ENCODE measurements around the gene DNAAF5. TPM values are rescaled to one million over a fixed set of nuclear protein-coding genes. Genes with fewer than 3 reads are reported as not detected.
A peak's percentile ranks its signal among the peaks of the same experiment; 100 is the strongest.

The DNAAF5 gene
- total RNA-seq, 4 donors from 2014 or later, result 26.7 to 34.4 (median 29.0) TPM

- H3K4me3 ChIP-seq, result no peak overlapping the region
- DNase-seq (ENCODE audit: low spot score in 2 of 2), result no peak
- no peak overlapping the region for H3K27ac ChIP-seq
- peak in 1 of 2 donors; percentile 10 for TF ChIP-seq CTCF (IDR thresholded peaks at IDR 0.05)
- TF ChIP-seq POLR2AphosphoS5 (IDR thresholded peaks at IDR 0.05), result no peak
- H3K4me1 ChIP-seq, result peaks cover 72% of the 10 kb centered on the region
- 39% methylated on average over 11 of the region's 11 CpGs for WGBS
- H3K27me3 ChIP-seq, result no peaks in the 10 kb centered on the region
- H3K36me3 ChIP-seq, result peaks cover 5% of the 10 kb centered on the region
- H3K9me3 ChIP-seq, result no peaks in the 10 kb centered on the region
These were observed 95.2 kb downstream of the DNAAF5 start for GRCh38 chr7:821688-822087.

GRCh38 chr7:822692-823276, 96.3 kb downstream of the DNAAF5 start:
- Histone ChIP-seq H3K27ac (no peak overlapping the region), H3K27me3 (no peaks in the 10 kb centered on the region), H3K36me3 (peaks cover 5% of the 10 kb centered on the region), H3K4me1 (peaks cover 69% of the 10 kb centered on the region), H3K9me3 (no peaks in the 10 kb centered on the region), H3K4me3 (no peak overlapping the region)
- whole genome bisulfite sequencing, result 80% methylated on average over 32 of the region's 32 CpGs
- DNase-seq (ENCODE audit: low spot score in 2 of 2), result no peak
- TF ChIP-seq POLR2A (IDR thresholded peaks at IDR 0.05) (no peak), EP300 (IDR thresholded peaks at IDR 0.05) (no peak), CTCF (IDR thresholded peaks at IDR 0.05) (no peak)

- Histone ChIP-seq H3K4me1 (peaks cover 65% of the 10 kb centered on the region), H3K27me3 (no peaks in the 10 kb centered on the region), H3K27ac (peak overlapping the region; percentile 64), H3K9me3 (no peaks in the 10 kb centered on the region), H3K36me3 (peaks cover 5% of the 10 kb centered on the region), H3K4me3 (no peak overlapping the region)
- 45% methylated on average over 8 of the region's 8 CpGs for WGBS
- TF ChIP-seq POLR2AphosphoS5 (IDR thresholded peaks at IDR 0.05) (no peak), EP300 (IDR thresholded peaks at IDR 0.05) (no peak), CTCF (IDR thresholded peaks at IDR 0.05) (no peak), POLR2A (IDR thresholded peaks at IDR 0.05) (no peak)
- DNase-seq (ENCODE audit: low spot score in 2 of 2), result no peak
These were observed 97.2 kb downstream of the DNAAF5 start for GRCh38 chr7:823649-824048.

GRCh38 chr7:824081-824480, 97.6 kb downstream of the DNAAF5 start:
- TF ChIP-seq CTCF (IDR thresholded peaks at IDR 0.05) (no peak), EP300 (IDR thresholded peaks at IDR 0.05) (no peak), POLR2AphosphoS5 (IDR thresholded peaks at IDR 0.05) (no peak), POLR2A (IDR thresholded peaks at IDR 0.05) (no peak)
- 57% methylated on average over 7 of the region's 7 CpGs for WGBS
- H3K4me1 ChIP-seq, result peaks cover 65% of the 10 kb centered on the region
- H3K36me3 ChIP-seq, result peaks cover 5% of the 10 kb centered on the region
- H3K27ac ChIP-seq, result peak overlapping the region; percentile 64
- DNase-seq (ENCODE audit: low spot score in 2 of 2), result no peak
- no peaks in the 10 kb centered on the region for H3K27me3 ChIP-seq
- H3K9me3 ChIP-seq, result no peaks in the 10 kb centered on the region
- no peak overlapping the region for H3K4me3 ChIP-seq

- Histone ChIP-seq H3K4me3 (no peak overlapping the region), H3K27me3 (no peaks in the 10 kb centered on the region), H3K4me1 (peaks cover 71% of the 10 kb centered on the region), H3K9me3 (no peaks in the 10 kb centered on the region), H3K27ac (peak overlapping the region; percentile 64), H3K36me3 (peaks cover 5% of the 10 kb centered on the region)
- no peak for DNase-seq (ENCODE audit: low spot score in 2 of 2)
- no peak for TF ChIP-seq POLR2AphosphoS5 (IDR thresholded peaks at IDR 0.05)
- TF ChIP-seq POLR2A (IDR thresholded peaks at IDR 0.05), result no peak
- TF ChIP-seq EP300 (IDR thresholded peaks at IDR 0.05), result no peak
- TF ChIP-seq CTCF (IDR thresholded peaks at IDR 0.05), result no peak
- WGBS, result 40% methylated on average over 11 of the region's 11 CpGs
These were observed 98.2 kb downstream of the DNAAF5 start for GRCh38 chr7:824664-825063.

All from suprapubic skin (tissue), 4 donors.